Skin epidermis (tissue), 12 donors: Measurements from ENCODE around the gene PODN.
A peak's percentile ranks its signal among the peaks of the same experiment; 100 is the strongest.

Experiments
- H3K27ac ChIP-seq, 21 experiments: fragments of 200-600 bp; sonication (generic) in 11 of 21; one replicate each; pipeline ENCODE4 v1.5.0; 2020; ENCODE audit warnings: mild to moderate bottlenecking in 3 of 21, inconsistent platforms in 2 of 21, moderate library complexity in 2 of 21
- H3K4me3 ChIP-seq, 7 experiments: fragments of 200-600 bp; sonication (generic) in 2 of 7; one replicate each; pipeline ENCODE4 v1.5.0; 2020; ENCODE audit warnings: inconsistent platforms in 2 of 7, mild to moderate bottlenecking in 2 of 7, moderate library complexity in 1 of 7

PODN gene

GRCh38 chr1:53073287-53073686 is 11.3 kb downstream of the PODN start:
- H3K27ac ChIP-seq, result no peak overlapping the region

GRCh38 chr1:53073868-53074311 is 11.9 kb downstream of the PODN start:
- Histone ChIP-seq H3K27ac (peak overlapping the region in 4 of 21 experiments; percentile 19 to 60 (median 42)), H3K4me3 (no peak overlapping the region)

More at GRCh38 chr1:53073287-53073686, 11.3 kb downstream of the PODN start:
- no peak overlapping the region for H3K4me3 ChIP-seq

- no peak overlapping the region for H3K4me3 ChIP-seq
- peak overlapping the region in 4 of 21 experiments; percentile 19 to 60 (median 42) for H3K27ac ChIP-seq
Measured at GRCh38 chr1:53074313-53075154, 12.5 kb downstream of the PODN start.

- Histone ChIP-seq H3K4me3 (no peak overlapping the region), H3K27ac (no peak overlapping the region)
Measured at GRCh38 chr1:53075206-53075605, 13.2 kb downstream of the PODN start.

GRCh38 chr1:53075761-53076163 is 13.7 kb downstream of the PODN start:
- no peak overlapping the region for H3K27ac ChIP-seq

GRCh38 chr1:53076165-53076564 is 14.2 kb downstream of the PODN start:
- Histone ChIP-seq H3K27ac (no peak overlapping the region), H3K4me3 (no peak overlapping the region)

More at GRCh38 chr1:53075761-53076163, 13.7 kb downstream of the PODN start:
- H3K4me3 ChIP-seq, result no peak overlapping the region

GRCh38 chr1:53076721-53077598 is 14.9 kb downstream of the PODN start:
- no peak overlapping the region for H3K4me3 ChIP-seq
- H3K27ac ChIP-seq, result no peak overlapping the region

GRCh38 chr1:53077599-53077965 is 15.6 kb downstream of the PODN start:
- Histone ChIP-seq H3K4me3 (no peak overlapping the region), H3K27ac (no peak overlapping the region)

GRCh38 chr1:53078333-53079101 is 16.5 kb downstream of the PODN start:
- H3K4me3 ChIP-seq, result no peak overlapping the region
- no peak overlapping the region for H3K27ac ChIP-seq

GRCh38 chr1:53079251-53079650 is 17.2 kb downstream of the PODN start:
- Histone ChIP-seq H3K4me3 (no peak overlapping the region), H3K27ac (no peak overlapping the region)

- Histone ChIP-seq H3K27ac (no peak overlapping the region), H3K4me3 (no peak overlapping the region)
Measured at GRCh38 chr1:53080041-53080440, 18.0 kb downstream of the PODN start.

GRCh38 chr1:53080769-53081168 is 18.8 kb downstream of the PODN start:
- Histone ChIP-seq H3K4me3 (no peak overlapping the region), H3K27ac (no peak overlapping the region)

- H3K4me3 ChIP-seq, result no peak overlapping the region
- no peak overlapping the region for H3K27ac ChIP-seq
Measured at GRCh38 chr1:53081384-53082066, 19.5 kb downstream of the PODN start.

GRCh38 chr1:53082826-53083455 is 20.9 kb downstream of the PODN start:
- H3K27ac ChIP-seq, result no peak overlapping the region
- no peak overlapping the region for H3K4me3 ChIP-seq

- Histone ChIP-seq H3K4me3 (no peak overlapping the region), H3K27ac (peak overlapping the region in 2 of 21 experiments; percentile 26 to 31)
Measured at GRCh38 chr1:53083636-53084588, 21.9 kb downstream of the PODN start.

- Histone ChIP-seq H3K4me3 (no peak overlapping the region), H3K27ac (peak overlapping the region in 2 of 21 experiments; percentile 26 to 31)
Measured at GRCh38 chr1:53084589-53084971, 22.6 kb downstream of the PODN start.

- Histone ChIP-seq H3K4me3 (no peak overlapping the region), H3K27ac (peak overlapping the region in 1 of 21 experiments; percentile 7)
Measured at GRCh38 chr1:53085405-53085804, 23.4 kb downstream of the PODN start.
